HepG2 (cell line): ENCODE data around the gene ASGR1. TPM values are rescaled to one million over a fixed set of nuclear protein-coding genes. Genes with fewer than 3 reads are reported as not detected.

ENCODE experiments used
- ATAC-seq: fragments of 200-7000 bp; cut with Tn5 transposase; 3 replicates; pipeline ENCODE4 v1.9.1; 2020; ENCODE audit warnings: mild to moderate bottlenecking, moderate library complexity
- BruUV-seq: library from RNA; stranded (reverse); fragments of 400-500 nt; replicated peaks from 2 replicates; lab custom pipeline; 2021; lab: Mats Ljungman, UMichigan
- CTCF ChIA-PET: fragments of 300-600 bp; formaldehyde crosslinking; extraction: SDS; loops from one replicate; lab custom pipeline; 2021; ENCODE audit warnings: low total read pairs, inconsistent platforms, low intra/inter-chr PET ratio; lab: Yijun Ruan, JAX
- POLR2A ChIA-PET: fragments of 350-600 bp; sonication (Branson Sonifier 250); formaldehyde crosslinking; loops from one replicate; lab custom pipeline; 2020; ENCODE audit warnings: antibody characterized with exemption, inconsistent platforms; lab: Yijun Ruan, JAX
- DNase-seq: peaks from one replicate; pipeline ENCODE4 v3.0.0-alpha.2; 2015; ENCODE audit warnings: low spot score
- FAIRE-seq: peaks from 3 replicates; lab custom pipeline; 2011; peaks lifted over from hg19 to GRCh38; lab: Jason Lieb, UNC
- H2AFZ ChIP-seq: one replicate; pipeline ENCODE4 v1.6.1; 2011; ENCODE audit warnings: low read length, inconsistent platforms
- H3K27ac ChIP-seq: fragments of 300-600 bp; 3 replicates; pipeline ENCODE4 v1.8.0; 2011; ENCODE audit warnings: mixed run types, mild to moderate bottlenecking, mixed read lengths, low read length, inconsistent platforms; ENCODE audit not compliant: insufficient read depth; ENCODE audit errors: extremely low read length
- H3K27me3 ChIP-seq, 2 experiments: fragments of 200-600 bp in 1 of 2; 2 replicates in 1 of 2; 3 replicates in 1 of 2; pipeline versions ENCODE4 v1.6.0 to v1.8.0; 2011; ENCODE audit warnings: low read length in 2 of 2, mild to moderate bottlenecking in 2 of 2, moderate library complexity in 2 of 2, inconsistent platforms in 1 of 2; ENCODE audit not compliant: insufficient read depth in 2 of 2, control insufficient read depth in 1 of 2
- H3K36me3 ChIP-seq, 2 experiments: fragments of 200-600 bp in 1 of 2; replicated peaks in 1 of 2; 2 replicates in 1 of 2; 3 replicates in 1 of 2; pipeline versions ENCODE4 v1.5.1 to v1.8.0; 2011; ENCODE audit warnings: low read length in 2 of 2, inconsistent platforms in 1 of 2; ENCODE audit not compliant: insufficient read depth in 2 of 2, control insufficient read depth in 1 of 2
- H3K4me1 ChIP-seq: 2 replicates; pipeline ENCODE4 v1.5.1; 2012; ENCODE audit warnings: low read length, inconsistent platforms; ENCODE audit not compliant: insufficient read depth
- H3K4me2 ChIP-seq: 2 replicates; pipeline ENCODE4 v1.6.0; 2011; ENCODE audit warnings: low read depth, low read length, inconsistent platforms
- H3K4me3 ChIP-seq, 3 experiments: fragments of 200-600 bp in 1 of 3; sonication (generic), shearing (Covaris generic) in 1 of 3; replicated peaks in 1 of 3; 2 replicates each; pipeline ENCODE4 v1.5.1; 2011 to 2016; ENCODE audit warnings: low read length in 3 of 3, inconsistent platforms in 2 of 3, low read depth in 2 of 3, mild to moderate bottlenecking in 2 of 3, control low read depth in 1 of 3, mixed read lengths in 1 of 3; ENCODE audit not compliant: insufficient read depth in 1 of 3
- H3K79me2 ChIP-seq: one replicate; pipeline ENCODE4 v1.6.1; 2011; ENCODE audit warnings: low read length, inconsistent platforms; ENCODE audit not compliant: insufficient read depth
- H3K9ac ChIP-seq: 2 replicates; pipeline ENCODE4 v1.6.0; 2011; ENCODE audit warnings: mild to moderate bottlenecking, low read depth, low read length, inconsistent platforms; ENCODE audit not compliant: insufficient read depth
- H3K9me3 ChIP-seq: 2 replicates; pipeline ENCODE4 v1.5.1; 2012; ENCODE audit warnings: mild to moderate bottlenecking, low read length
- H4K20me1 ChIP-seq: 2 replicates; pipeline ENCODE4 v1.6.0; 2011; ENCODE audit warnings: inconsistent platforms, mild to moderate bottlenecking, low read length, moderate library complexity; ENCODE audit not compliant: insufficient read depth
- BCL6 ChIP-seq: IDR thresholded peaks from 2 replicates; pipeline ENCODE4 v1.6.1; 2016; ENCODE audit warnings: missing genetic modification reagents, missing compliant biosample characterization
- MTF2 ChIP-seq: sonication (generic); formaldehyde crosslinking; IDR thresholded peaks from 2 replicates; pipeline ENCODE4 v1.5.0; 2020; ENCODE audit warnings: missing genetic modification reagents, borderline replicate concordance
- MYC ChIP-seq: sonication (generic); formaldehyde crosslinking; IDR thresholded peaks from 2 replicates; pipeline ENCODE4 v1.9.0; 2021; ENCODE audit warnings: missing genetic modification reagents, borderline replicate concordance
- SMYD3 ChIP-seq: sonication (generic); formaldehyde crosslinking; IDR thresholded peaks from 2 replicates; pipeline ENCODE4 v1.8.1; 2023; ENCODE audit warnings: mild to moderate bottlenecking, missing genetic modification reagents
- ZFP90 ChIP-seq: sonication (generic); formaldehyde crosslinking; IDR thresholded peaks from 2 replicates; pipeline ENCODE4 v1.8.0; 2022; ENCODE audit warnings: missing genetic modification reagents, mild to moderate bottlenecking, inconsistent platforms, borderline replicate concordance
- ZFX ChIP-seq: sonication (generic); formaldehyde crosslinking; IDR thresholded peaks from 2 replicates; pipeline ENCODE4 v1.4.0; 2020; ENCODE audit warnings: mild to moderate bottlenecking, low read depth, missing genetic modification reagents, moderate library complexity
- ZFY ChIP-seq: sonication (generic); formaldehyde crosslinking; IDR thresholded peaks from 2 replicates; pipeline ENCODE4 v1.4.0; 2020; ENCODE audit warnings: missing genetic modification reagents
- ZNF143 ChIP-seq: sonication (generic); formaldehyde crosslinking; IDR thresholded peaks from 2 replicates; pipeline ENCODE4 v1.4.0; 2020; ENCODE audit warnings: missing genetic modification reagents
- ZNF670 ChIP-seq: sonication (generic); formaldehyde crosslinking; IDR thresholded peaks from 2 replicates; pipeline ENCODE4 v1.8.0; 2022; ENCODE audit warnings: mild to moderate bottlenecking, missing genetic modification reagents, borderline replicate concordance
- WGBS: methylation state at CpG from one replicate; pipeline ENCODE4 v1.1.6; 2017; ENCODE audit warnings: low lambda C conversion rate; 5-methylcytosine and 5-hydroxymethylcytosine counted together
- in situ Hi-C: cut with HindIII; loops from 2 replicates; pipeline ENCODE4 v1.10.0; 2017; ENCODE audit warnings: low pct_unique_long_range_greater_than_20kb; ENCODE audit not compliant: extremely low pct_ligation_motif_present
- intact Hi-C: fragments of 100-400 bp; cut with micrococcal nuclease; formaldehyde crosslinking; loops from one replicate; pipeline ENCODE4 v1.10.0; 2022; ENCODE audit not compliant: unreplicated experiment
- polyA plus RNA-seq, 8 experiments: library from polyadenylated mRNA; depleted of rRNA in 3 of 8; stranded (reverse) in 7 of 8; unstranded in 1 of 8; fragments of >200 nt; fragmentation: Illumina TruSeq in 4 of 8; extraction: Trizol in 4 of 8; gene quantifications; 2 replicates each; pipeline versions ENCODE4 v1.2.1 to v1.2.3, GENCODE V29; 2011 to 2016; ENCODE audit warnings: low read depth in 4 of 8, missing spikeins in 1 of 8, mixed read lengths in 1 of 8; ENCODE audit not compliant: insufficient read depth in 1 of 8
- total RNA-seq, 5 experiments: library from RNA; depleted of rRNA; stranded (reverse); fragments of >200 nt; fragmentation: Illumina TruSeq; extraction: Trizol; gene quantifications; 2 replicates each; pipeline ENCODE4 v1.2.3, GENCODE V29; 2016; ENCODE audit warnings: low read depth in 1 of 5
- TF ChIP-seq, protein P1 (sequence below): sonication (generic); formaldehyde crosslinking; IDR thresholded peaks from 2 replicates; pipeline ENCODE4 v1.5.0; 2020; ENCODE audit warnings: missing genetic modification reagents
- TF ChIP-seq, protein P2 (sequence below): IDR thresholded peaks from 2 replicates; pipeline ENCODE4 v1.6.1; 2016; ENCODE audit warnings: missing genetic modification reagents, missing compliant biosample characterization
- TF ChIP-seq, protein P3 (sequence below): sonication (generic); formaldehyde crosslinking; IDR thresholded peaks from 2 replicates; pipeline ENCODE4 v1.5.1; 2020; ENCODE audit warnings: mild to moderate bottlenecking, missing genetic modification reagents, moderate library complexity
- TF ChIP-seq, protein P4 (sequence below): sonication (generic); formaldehyde crosslinking; IDR thresholded peaks from 2 replicates; pipeline ENCODE4 v1.5.1; 2020; ENCODE audit warnings: mild to moderate bottlenecking, missing genetic modification reagents, borderline replicate concordance

Gene ASGR1
- total and polyA plus RNA-seq, 2 of the 13 experiments (the other 11 are each of a cell fraction or from before 2014, with no cell fraction given): 353 to 796 TPM

DNA sequence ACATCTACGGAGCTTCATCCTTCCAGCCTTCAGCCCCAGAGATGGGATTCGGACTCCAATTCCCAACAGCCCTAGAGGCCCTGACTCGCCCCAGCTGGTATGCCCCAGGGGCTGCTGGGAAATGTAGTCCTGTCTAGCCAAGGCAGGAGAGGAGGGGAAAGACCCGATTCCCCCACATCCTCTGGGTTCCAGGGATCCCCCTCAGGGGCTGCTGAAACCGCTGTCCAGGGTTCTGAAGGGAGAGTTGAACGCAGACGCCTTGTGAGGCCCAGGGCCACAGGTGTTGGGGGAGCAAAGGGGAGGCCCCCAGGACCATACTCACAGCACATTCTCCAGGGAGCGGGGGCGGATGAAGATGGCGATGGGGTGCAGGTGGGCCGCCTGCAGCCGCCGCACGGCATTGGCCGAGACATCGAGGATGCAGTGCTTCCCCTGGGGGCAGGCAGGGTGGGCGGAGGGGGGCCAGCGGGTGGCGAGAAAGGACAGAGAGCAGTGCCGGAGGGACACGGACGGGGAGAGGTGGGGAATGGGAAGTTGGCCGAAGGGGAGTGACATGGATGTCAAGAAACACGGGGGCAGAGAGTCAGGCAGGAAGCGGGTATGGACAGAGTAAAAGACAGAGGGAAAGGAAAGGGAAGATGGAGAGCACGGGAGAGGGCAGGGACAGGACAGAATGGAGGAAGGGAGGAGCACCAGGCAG lies 12.6 kb upstream of the ASGR1 start (continued):
- peak; percentile 95 for TF ChIP-seq ZNF143 (CRISPR knock-in tag)
- TF ChIP-seq, protein P1, sequence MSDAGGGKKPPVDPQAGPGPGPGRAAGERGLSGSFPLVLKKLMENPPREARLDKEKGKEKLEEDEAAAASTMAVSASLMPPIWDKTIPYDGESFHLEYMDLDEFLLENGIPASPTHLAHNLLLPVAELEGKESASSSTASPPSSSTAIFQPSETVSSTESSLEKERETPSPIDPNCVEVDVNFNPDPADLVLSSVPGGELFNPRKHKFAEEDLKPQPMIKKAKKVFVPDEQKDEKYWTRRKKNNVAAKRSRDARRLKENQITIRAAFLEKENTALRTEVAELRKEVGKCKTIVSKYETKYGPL (CRISPR knock-in tag): no peak
- peak; percentile 59 for TF ChIP-seq ZFY
- no peak for TF ChIP-seq SMYD3 (CRISPR knock-in tag)

DNA sequence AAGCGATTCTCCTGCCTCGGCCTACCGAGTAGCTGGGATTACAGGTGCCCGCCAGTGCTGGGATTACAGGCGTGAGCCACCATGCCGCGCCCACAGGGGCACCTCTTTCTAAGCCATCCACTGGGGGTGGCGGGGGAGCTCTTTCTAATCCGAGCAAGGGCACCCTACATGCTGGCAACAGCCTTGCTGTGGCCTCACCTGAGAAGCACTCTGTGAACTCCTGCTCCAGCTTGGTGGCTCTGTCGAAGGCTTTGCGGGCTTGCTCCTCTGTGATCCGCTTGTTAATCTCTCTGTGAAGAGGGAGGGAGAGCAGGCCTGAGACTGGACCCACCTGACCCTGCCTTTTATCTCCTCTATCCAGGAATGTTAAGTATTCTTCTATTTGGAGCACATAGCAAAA lies 11.9 kb upstream of the ASGR1 start:
- no peak for FAIRE-seq
- CTCF ChIA-PET: no interaction called here
- POLR2A ChIA-PET: interaction anchor here (0.7 to 1.5 kb wide), 4 partner anchors 11 to 77 kb away, joined by 3 to 4 read pairs (median 4); partner anchors contain the start of genes ASGR1 and ASGR2

More for the DNA sequence above, 11.9 kb upstream of the ASGR1 start:
- Histone ChIP-seq H4K20me1 (no peaks in the 10 kb centered on the region), H3K27me3 (no peaks in the 10 kb centered on the region), H3K79me2 (no peaks in the 10 kb centered on the region), H3K4me3 (peak overlapping the region in 1 of 3 experiments; percentile 28; a peak in 1 of 6 replicates), H3K4me1 (peaks cover 39% of the 10 kb centered on the region), H3K36me3 (no peaks in the 10 kb centered on the region), H3K9me3 (no peaks in the 10 kb centered on the region), H2AFZ (no peak overlapping the region), H3K4me2 (peak overlapping the region; percentile 58), H3K27ac (no peak overlapping the region), H3K9ac (0 out of 2 replicates have a peak overlapping the region, but pooled peaks have one; percentile 29)
- peak; percentile 42 for ATAC-seq
- intact Hi-C loops (no loop called here), in situ Hi-C loops (no loop called here)
- BruUV-seq: no TSS peak
- WGBS: 59% methylated on average over 7 of the region's 12 CpGs
- DNase-seq: no peak
- TF ChIP-seq, protein P2, sequence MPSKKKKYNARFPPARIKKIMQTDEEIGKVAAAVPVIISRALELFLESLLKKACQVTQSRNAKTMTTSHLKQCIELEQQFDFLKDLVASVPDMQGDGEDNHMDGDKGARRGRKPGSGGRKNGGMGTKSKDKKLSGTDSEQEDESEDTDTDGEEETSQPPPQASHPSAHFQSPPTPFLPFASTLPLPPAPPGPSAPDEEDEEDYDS (CRISPR knock-in tag): no peak
- TF ChIP-seq ZFX (CRISPR knock-in tag) (0 out of 2 replicates have a peak, but pooled peaks have one; percentile 3), MTF2 (CRISPR knock-in tag) (no peak), ZNF670 (no peak), BCL6 (0 out of 2 replicates have a peak, but pooled peaks have one; percentile 26), MYC (CRISPR knock-in tag) (peak; percentile 14; the same call in 1 of the 2 replicates), ZFP90 (CRISPR knock-in tag) (0 out of 2 replicates have a peak, but pooled peaks have one; percentile 16)
- TF ChIP-seq, protein P3, sequence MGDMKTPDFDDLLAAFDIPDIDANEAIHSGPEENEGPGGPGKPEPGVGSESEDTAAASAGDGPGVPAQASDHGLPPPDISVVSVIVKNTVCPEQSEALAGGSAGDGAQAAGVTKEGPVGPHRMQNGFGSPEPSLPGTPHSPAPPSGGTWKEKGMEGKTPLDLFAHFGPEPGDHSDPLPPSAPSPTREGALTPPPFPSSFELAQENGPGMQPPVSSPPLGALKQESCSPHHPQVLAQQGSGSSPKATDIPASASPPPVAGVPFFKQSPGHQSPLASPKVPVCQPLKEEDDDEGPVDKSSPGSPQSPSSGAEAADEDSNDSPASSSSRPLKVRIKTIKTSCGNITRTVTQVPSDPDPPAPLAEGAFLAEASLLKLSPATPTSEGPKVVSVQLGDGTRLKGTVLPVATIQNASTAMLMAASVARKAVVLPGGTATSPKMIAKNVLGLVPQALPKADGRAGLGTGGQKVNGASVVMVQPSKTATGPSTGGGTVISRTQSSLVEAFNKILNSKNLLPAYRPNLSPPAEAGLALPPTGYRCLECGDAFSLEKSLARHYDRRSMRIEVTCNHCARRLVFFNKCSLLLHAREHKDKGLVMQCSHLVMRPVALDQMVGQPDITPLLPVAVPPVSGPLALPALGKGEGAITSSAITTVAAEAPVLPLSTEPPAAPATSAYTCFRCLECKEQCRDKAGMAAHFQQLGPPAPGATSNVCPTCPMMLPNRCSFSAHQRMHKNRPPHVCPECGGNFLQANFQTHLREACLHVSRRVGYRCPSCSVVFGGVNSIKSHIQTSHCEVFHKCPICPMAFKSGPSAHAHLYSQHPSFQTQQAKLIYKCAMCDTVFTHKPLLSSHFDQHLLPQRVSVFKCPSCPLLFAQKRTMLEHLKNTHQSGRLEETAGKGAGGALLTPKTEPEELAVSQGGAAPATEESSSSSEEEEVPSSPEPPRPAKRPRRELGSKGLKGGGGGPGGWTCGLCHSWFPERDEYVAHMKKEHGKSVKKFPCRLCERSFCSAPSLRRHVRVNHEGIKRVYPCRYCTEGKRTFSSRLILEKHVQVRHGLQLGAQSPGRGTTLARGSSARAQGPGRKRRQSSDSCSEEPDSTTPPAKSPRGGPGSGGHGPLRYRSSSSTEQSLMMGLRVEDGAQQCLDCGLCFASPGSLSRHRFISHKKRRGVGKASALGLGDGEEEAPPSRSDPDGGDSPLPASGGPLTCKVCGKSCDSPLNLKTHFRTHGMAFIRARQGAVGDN (CRISPR knock-in tag): 0 out of 2 replicates have a peak, but pooled peaks have one; percentile 6
- TF ChIP-seq, protein P4, sequence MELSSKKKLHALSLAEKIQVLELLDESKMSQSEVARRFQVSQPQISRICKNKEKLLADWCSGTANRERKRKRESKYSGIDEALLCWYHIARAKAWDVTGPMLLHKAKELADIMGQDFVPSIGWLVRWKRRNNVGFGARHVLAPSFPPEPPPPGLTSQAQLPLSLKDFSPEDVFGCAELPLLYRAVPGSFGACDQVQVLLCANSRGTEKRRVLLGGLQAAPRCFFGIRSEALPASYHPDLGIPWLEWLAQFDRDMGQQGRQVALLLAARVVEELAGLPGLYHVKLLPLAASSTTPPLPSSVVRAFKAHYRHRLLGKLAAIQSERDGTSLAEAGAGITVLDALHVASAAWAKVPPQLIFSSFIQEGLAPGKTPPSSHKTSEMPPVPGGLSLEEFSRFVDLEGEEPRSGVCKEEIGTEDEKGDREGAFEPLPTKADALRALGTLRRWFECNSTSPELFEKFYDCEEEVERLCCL (CRISPR knock-in tag): no peak
